22Rv1 (cell line): ENCODE results near the gene DHTKD1.

Experiments
- ZFX ChIP-seq: fragments of 450-650 bp; IDR thresholded peaks from 2 replicates; pipeline ENCODE4 v1.6.1; 2017; ENCODE audit warnings: antibody characterized with exemption, borderline replicate concordance
- TF ChIP-seq, protein P1 (sequence below): fragments of 450-650 bp; IDR thresholded peaks from 2 replicates; pipeline ENCODE4 v1.5.1; 2017; ENCODE audit warnings: mild to moderate bottlenecking

DNA sequence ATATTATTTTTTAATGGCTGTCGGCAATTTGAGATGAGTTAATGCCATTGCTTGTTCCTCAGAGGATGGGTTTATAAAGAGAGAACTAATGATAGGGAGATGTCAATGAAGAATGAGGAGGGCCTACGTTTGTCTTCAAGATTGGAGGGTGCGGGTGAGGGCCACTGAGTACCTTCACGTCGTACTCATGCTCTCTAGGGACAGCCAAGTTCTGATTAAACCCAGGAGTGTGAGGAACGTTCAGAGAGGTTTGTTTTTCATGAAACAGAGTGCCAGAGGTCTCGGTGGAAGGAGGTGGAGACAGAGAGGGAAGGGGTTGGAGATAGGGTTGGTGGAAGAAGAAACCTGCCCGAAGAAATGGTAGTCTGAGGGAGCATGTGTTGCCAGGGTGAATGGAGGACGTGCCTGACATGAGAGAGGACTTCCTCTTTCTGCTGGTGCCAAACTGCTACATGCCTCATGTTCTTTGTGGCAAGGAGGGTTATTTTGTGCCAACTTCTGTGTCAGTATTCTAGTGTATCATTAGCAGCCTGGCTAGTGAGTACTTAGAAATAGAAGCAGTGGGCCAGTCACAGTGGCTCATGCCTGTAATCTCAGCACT, 8.9 kb downstream of the DHTKD1 start:
- TF ChIP-seq, protein P1, sequence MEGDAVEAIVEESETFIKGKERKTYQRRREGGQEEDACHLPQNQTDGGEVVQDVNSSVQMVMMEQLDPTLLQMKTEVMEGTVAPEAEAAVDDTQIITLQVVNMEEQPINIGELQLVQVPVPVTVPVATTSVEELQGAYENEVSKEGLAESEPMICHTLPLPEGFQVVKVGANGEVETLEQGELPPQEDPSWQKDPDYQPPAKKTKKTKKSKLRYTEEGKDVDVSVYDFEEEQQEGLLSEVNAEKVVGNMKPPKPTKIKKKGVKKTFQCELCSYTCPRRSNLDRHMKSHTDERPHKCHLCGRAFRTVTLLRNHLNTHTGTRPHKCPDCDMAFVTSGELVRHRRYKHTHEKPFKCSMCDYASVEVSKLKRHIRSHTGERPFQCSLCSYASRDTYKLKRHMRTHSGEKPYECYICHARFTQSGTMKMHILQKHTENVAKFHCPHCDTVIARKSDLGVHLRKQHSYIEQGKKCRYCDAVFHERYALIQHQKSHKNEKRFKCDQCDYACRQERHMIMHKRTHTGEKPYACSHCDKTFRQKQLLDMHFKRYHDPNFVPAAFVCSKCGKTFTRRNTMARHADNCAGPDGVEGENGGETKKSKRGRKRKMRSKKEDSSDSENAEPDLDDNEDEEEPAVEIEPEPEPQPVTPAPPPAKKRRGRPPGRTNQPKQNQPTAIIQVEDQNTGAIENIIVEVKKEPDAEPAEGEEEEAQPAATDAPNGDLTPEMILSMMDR = no peak
- no peak for TF ChIP-seq ZFX
